ENCODE data around the gene PCNX2. TPM values are rescaled to one million over a fixed set of nuclear protein-coding genes. Genes with fewer than 3 reads are reported as not detected.

Gene PCNX2
- total RNA-seq, 1 donor from 2014 or later: 33.6 TPM

DNA sequence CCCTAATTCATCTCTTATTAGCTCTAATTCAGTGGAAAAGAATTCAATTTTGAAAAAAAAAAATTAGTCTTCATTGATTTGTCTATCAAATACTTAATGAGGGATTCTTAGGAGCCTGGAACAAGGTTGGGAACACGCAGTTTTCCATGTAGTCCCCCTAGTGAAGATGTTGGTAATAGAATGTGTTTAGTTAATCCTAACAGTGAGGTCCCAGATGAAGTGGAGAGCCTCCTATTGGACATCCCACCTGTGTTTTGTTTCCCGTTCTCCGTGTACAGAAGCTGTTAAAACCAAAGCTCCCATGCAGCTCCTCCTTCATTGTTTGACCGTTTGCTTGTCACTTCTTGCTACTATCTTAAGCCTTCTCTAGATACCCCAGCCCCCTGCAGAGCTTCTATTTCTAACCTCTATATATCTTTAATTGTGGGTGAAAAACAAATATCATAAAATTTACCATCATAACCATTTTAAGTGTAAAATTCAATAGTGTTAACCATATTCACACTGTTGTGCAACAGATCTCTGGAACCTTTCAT, 67.5 kb downstream of the PCNX2 start:
- no peak overlapping the region for H3K27ac Mint-ChIP-seq
- H3K4me3 Mint-ChIP-seq (ENCODE audit: low read depth): no peak overlapping the region
- no peak for DNase-seq (ENCODE audit: low spot score, unreplicated experiment)

GRCh38 chr1:233224311-233224710, 71.2 kb downstream of the PCNX2 start:
- Mint-ChIP-seq H3K4me1 (ENCODE audit: low read depth) (no peaks in the 10 kb centered on the region), H3K27ac (no peak overlapping the region), H3K9me3 (ENCODE audit: low read depth) (peaks cover 11% of the 10 kb centered on the region), H3K36me3 (ENCODE audit: insufficient read depth) (peaks cover 15% of the 10 kb centered on the region), H3K27me3 (no peaks in the 10 kb centered on the region), H3K4me3 (ENCODE audit: low read depth) (no peak overlapping the region)
- no peak for DNase-seq (ENCODE audit: low spot score, unreplicated experiment)
- TF ChIP-seq CTCF (IDR thresholded peaks at IDR 0.05; ENCODE audit: unreplicated experiment): no peak

More for the DNA sequence above, 67.5 kb downstream of the PCNX2 start:
- no peak for TF ChIP-seq CTCF (IDR thresholded peaks at IDR 0.05; ENCODE audit: unreplicated experiment)
- Mint-ChIP-seq H3K9me3 (ENCODE audit: low read depth) (no peaks in the 10 kb centered on the region), H3K36me3 (ENCODE audit: insufficient read depth) (peaks cover 4% of the 10 kb centered on the region), H3K27me3 (no peaks in the 10 kb centered on the region), H3K4me1 (ENCODE audit: low read depth) (peaks cover 2% of the 10 kb centered on the region)

DNA sequence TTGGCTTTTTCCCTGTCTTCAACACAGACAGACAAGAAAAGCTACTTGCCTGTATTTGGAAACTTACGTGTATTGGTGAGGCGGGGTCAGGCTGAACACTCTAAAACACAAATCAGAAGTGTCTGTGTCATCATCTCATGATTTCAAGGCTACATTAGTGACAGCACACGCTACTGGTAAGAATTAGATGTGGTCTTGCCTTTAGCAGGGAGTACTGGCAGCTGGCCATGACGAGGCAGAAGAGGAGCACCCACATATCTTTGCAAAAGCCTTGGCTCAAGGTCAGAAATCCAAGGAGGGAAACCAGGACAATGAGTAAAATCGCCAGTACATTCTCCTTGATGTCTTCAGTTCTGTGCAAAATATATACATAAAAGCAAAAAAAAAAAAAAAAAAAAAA, 77.7 kb downstream of the PCNX2 start:
- Mint-ChIP-seq H3K4me3 (ENCODE audit: low read depth) (no peak overlapping the region), H3K27me3 (no peaks in the 10 kb centered on the region), H3K27ac (no peak overlapping the region), H3K36me3 (ENCODE audit: insufficient read depth) (peaks cover 22% of the 10 kb centered on the region), H3K4me1 (ENCODE audit: low read depth) (peaks cover 12% of the 10 kb centered on the region), H3K9me3 (ENCODE audit: low read depth) (peaks cover 11% of the 10 kb centered on the region)
- no peak for TF ChIP-seq CTCF (IDR thresholded peaks at IDR 0.05; ENCODE audit: unreplicated experiment)
- no peak for DNase-seq (ENCODE audit: low spot score, unreplicated experiment)

DNA sequence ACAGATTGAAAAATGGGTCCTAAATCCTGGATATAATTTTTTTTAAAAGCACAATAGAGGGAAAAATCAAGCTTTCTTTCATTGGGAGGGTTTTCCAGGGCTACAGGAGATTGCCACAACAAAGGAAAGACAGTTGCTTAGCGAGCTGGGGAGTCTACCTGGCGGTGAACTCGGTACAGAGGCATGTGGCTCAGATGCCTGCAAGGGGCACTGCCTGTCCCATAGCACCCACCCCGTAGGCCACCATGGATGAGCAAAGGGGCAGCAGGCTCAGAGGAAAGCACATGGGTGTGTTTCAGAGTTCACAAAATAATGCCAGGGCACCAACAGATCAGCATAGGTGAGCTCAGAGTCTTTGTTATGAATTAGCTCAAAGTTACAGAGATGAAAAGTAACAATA, 79.5 kb downstream of the PCNX2 start:
- TF ChIP-seq CTCF (IDR thresholded peaks at IDR 0.05; ENCODE audit: unreplicated experiment): no peak
- H3K9me3 Mint-ChIP-seq (ENCODE audit: low read depth): peaks cover 11% of the 10 kb centered on the region
- H3K27me3 Mint-ChIP-seq: no peaks in the 10 kb centered on the region
- peaks cover 25% of the 10 kb centered on the region for H3K36me3 Mint-ChIP-seq (ENCODE audit: insufficient read depth)
- DNase-seq (ENCODE audit: low spot score, unreplicated experiment): no peak
- no peak overlapping the region for H3K4me3 Mint-ChIP-seq (ENCODE audit: low read depth)
- no peak overlapping the region for H3K27ac Mint-ChIP-seq
- peaks cover 13% of the 10 kb centered on the region for H3K4me1 Mint-ChIP-seq (ENCODE audit: low read depth)

DNA sequence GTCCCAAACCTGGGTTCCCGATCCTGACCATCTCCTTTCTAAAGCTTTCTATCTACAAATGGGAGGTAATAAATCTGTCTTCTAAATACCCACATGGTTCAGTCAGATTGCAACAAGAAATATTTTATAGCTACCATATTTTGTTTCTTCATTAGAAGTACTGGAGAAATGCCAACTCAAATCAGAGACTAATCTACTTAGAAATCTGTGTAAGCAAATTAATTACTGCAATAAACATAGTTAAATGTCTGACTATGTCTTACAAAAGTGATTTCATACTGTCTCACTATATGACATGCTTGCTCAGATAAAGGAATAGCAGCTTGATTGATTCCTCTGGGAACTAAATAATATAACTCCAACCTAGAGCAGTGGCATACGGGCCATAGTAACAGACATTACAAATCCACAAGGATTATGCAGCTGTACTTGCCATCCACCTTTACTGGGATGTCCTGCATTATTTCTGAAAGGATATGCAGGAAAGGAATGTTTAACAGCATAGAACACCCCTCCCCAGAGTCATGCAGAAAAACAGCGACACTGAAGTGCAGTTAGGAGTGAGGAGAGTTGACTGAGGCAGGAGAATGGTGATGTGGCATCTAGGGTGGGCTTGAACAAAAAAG, 80.3 kb downstream of the PCNX2 start:
- peaks cover 7% of the 10 kb centered on the region for H3K9me3 Mint-ChIP-seq (ENCODE audit: low read depth)
- peaks cover 13% of the 10 kb centered on the region for H3K4me1 Mint-ChIP-seq (ENCODE audit: low read depth)
- no peak overlapping the region for H3K27ac Mint-ChIP-seq
- DNase-seq (ENCODE audit: low spot score, unreplicated experiment): no peak
- no peak overlapping the region for H3K4me3 Mint-ChIP-seq (ENCODE audit: low read depth)
- peaks cover 23% of the 10 kb centered on the region for H3K36me3 Mint-ChIP-seq (ENCODE audit: insufficient read depth)
- no peaks in the 10 kb centered on the region for H3K27me3 Mint-ChIP-seq
- TF ChIP-seq CTCF (IDR thresholded peaks at IDR 0.05; ENCODE audit: unreplicated experiment): no peak

Data from progenitor cell of endocrine pancreas (in vitro differentiated cells).